HepG2 (cell line): ENCODE measurements around the gene WDR59. TPM values are rescaled to one million over a fixed set of nuclear protein-coding genes. Genes with fewer than 3 reads are reported as not detected.

ENCODE experiments used
- BRCA1 ChIP-seq: sonication (generic); formaldehyde crosslinking; IDR thresholded peaks from 2 replicates; pipeline ENCODE4 v1.4.0; 2020; ENCODE audit warnings: missing genetic modification reagents
- CEBPG ChIP-seq: IDR thresholded peaks from 2 replicates; pipeline ENCODE4 v1.6.1; 2016
- DNMT1 ChIP-seq: sonication (generic); formaldehyde crosslinking; IDR thresholded peaks from 2 replicates; pipeline ENCODE4 v1.5.1; 2020; ENCODE audit warnings: mild to moderate bottlenecking, missing genetic modification reagents
- KAT8 ChIP-seq: IDR thresholded peaks from 2 replicates; pipeline ENCODE4 v1.6.1; 2016; ENCODE audit warnings: missing genetic modification reagents, missing compliant biosample characterization
- MIER2 ChIP-seq: IDR thresholded peaks from 2 replicates; pipeline ENCODE4 v1.6.1; 2016; ENCODE audit warnings: missing biosample characterization, missing genetic modification reagents
- SAFB2 ChIP-seq: sonication (generic); formaldehyde crosslinking; IDR thresholded peaks from 2 replicates; pipeline ENCODE4 v1.5.1; 2020; ENCODE audit warnings: missing genetic modification reagents, low read depth, mild to moderate bottlenecking, borderline replicate concordance
- SIX4 ChIP-seq: sonication (generic); formaldehyde crosslinking; IDR thresholded peaks from 2 replicates; pipeline ENCODE4 v1.4.0; 2020; ENCODE audit warnings: missing genetic modification reagents
- SKI ChIP-seq: fragments of 450-650 bp; IDR thresholded peaks from one replicate; pipeline ENCODE4 v1.6.1; 2018; ENCODE audit warnings: mild to moderate bottlenecking; ENCODE audit not compliant: partially characterized antibody
- SUZ12 ChIP-seq: fragments of 150-350 bp; IDR thresholded peaks from 2 replicates; pipeline ENCODE4 v1.6.1; 2014; ENCODE audit warnings: low read depth, low read length
- TP53 ChIP-seq: sonication (generic); formaldehyde crosslinking; conservative IDR thresholded peaks from 2 replicates; pipeline ENCODE4 v1.4.0; 2020; ENCODE audit warnings: missing genetic modification reagents
- TSC22D2 ChIP-seq: sonication (generic); formaldehyde crosslinking; IDR thresholded peaks from 2 replicates; pipeline ENCODE4 v1.5.1; 2020; ENCODE audit warnings: missing genetic modification reagents, mild to moderate bottlenecking, borderline replicate concordance
- ZKSCAN5 ChIP-seq: sonication (generic); formaldehyde crosslinking; IDR thresholded peaks from 2 replicates; pipeline ENCODE4 v1.5.1; 2020; ENCODE audit warnings: mild to moderate bottlenecking, missing genetic modification reagents
- ZMYM4 ChIP-seq: sonication (generic); formaldehyde crosslinking; IDR thresholded peaks from 2 replicates; pipeline ENCODE4 v1.8.1; 2023; ENCODE audit warnings: mild to moderate bottlenecking, missing genetic modification reagents
- ZNF180 ChIP-seq: sonication (generic); formaldehyde crosslinking; IDR thresholded peaks from 2 replicates; pipeline ENCODE4 v1.4.0; 2020; ENCODE audit warnings: low read depth, missing genetic modification reagents, borderline replicate concordance
- ZNF670 ChIP-seq: sonication (generic); formaldehyde crosslinking; IDR thresholded peaks from 2 replicates; pipeline ENCODE4 v1.8.0; 2022; ENCODE audit warnings: mild to moderate bottlenecking, missing genetic modification reagents, borderline replicate concordance
- ZNF674 ChIP-seq: sonication (generic); formaldehyde crosslinking; IDR thresholded peaks from 2 replicates; pipeline ENCODE4 v1.5.0; 2020; ENCODE audit warnings: low read depth, mild to moderate bottlenecking, missing genetic modification reagents
- ZNF792 ChIP-seq: IDR thresholded peaks from 2 replicates; pipeline ENCODE4 v1.6.1; 2016
- ZNF83 ChIP-seq: sonication (generic); formaldehyde crosslinking; IDR thresholded peaks from 2 replicates; pipeline ENCODE4 v1.4.0; 2020; ENCODE audit warnings: missing genetic modification reagents, mild to moderate bottlenecking, borderline replicate concordance
- polyA plus RNA-seq, 8 experiments: library from polyadenylated mRNA; depleted of rRNA in 3 of 8; stranded (reverse) in 7 of 8; unstranded in 1 of 8; fragments of >200 nt; fragmentation: Illumina TruSeq in 4 of 8; extraction: Trizol in 4 of 8; gene quantifications; 2 replicates each; pipeline versions ENCODE4 v1.2.1 to v1.2.3, GENCODE V29; 2011 to 2016; ENCODE audit warnings: low read depth in 4 of 8, missing spikeins in 1 of 8, mixed read lengths in 1 of 8; ENCODE audit not compliant: insufficient read depth in 1 of 8
- total RNA-seq, 5 experiments: library from RNA; depleted of rRNA; stranded (reverse); fragments of >200 nt; fragmentation: Illumina TruSeq; extraction: Trizol; gene quantifications; 2 replicates each; pipeline ENCODE4 v1.2.3, GENCODE V29; 2016; ENCODE audit warnings: low read depth in 1 of 5
- TF ChIP-seq, protein P1 (sequence below): sonication (generic); formaldehyde crosslinking; IDR thresholded peaks from 2 replicates; pipeline ENCODE4 v1.4.0; 2020; ENCODE audit warnings: mild to moderate bottlenecking, missing genetic modification reagents
- TF ChIP-seq, protein P2 (sequence below): IDR thresholded peaks from 2 replicates; pipeline ENCODE4 v1.6.1; 2018; ENCODE audit warnings: missing genetic modification reagents
- TF ChIP-seq, protein P3 (sequence below): sonication (generic); formaldehyde crosslinking; IDR thresholded peaks from 2 replicates; pipeline ENCODE4 v1.8.0; 2022; ENCODE audit warnings: low read depth, missing genetic modification reagents
- TF ChIP-seq, protein P4 (sequence below), 2 experiments: sonication (generic) in 1 of 2; formaldehyde crosslinking in 1 of 2; IDR thresholded peaks; 2 replicates each; pipeline versions ENCODE4 v1.4.0 to v1.6.1; 2016 to 2020; ENCODE audit warnings: borderline replicate concordance in 1 of 2, low read depth in 1 of 2, mild to moderate bottlenecking in 1 of 2, missing genetic modification reagents in 1 of 2

WDR59 gene
- total and polyA plus RNA-seq, 2 of the 13 experiments (the other 11 are each of a cell fraction or from before 2014, with no cell fraction given) = 65.2 to 306 TPM

DNA sequence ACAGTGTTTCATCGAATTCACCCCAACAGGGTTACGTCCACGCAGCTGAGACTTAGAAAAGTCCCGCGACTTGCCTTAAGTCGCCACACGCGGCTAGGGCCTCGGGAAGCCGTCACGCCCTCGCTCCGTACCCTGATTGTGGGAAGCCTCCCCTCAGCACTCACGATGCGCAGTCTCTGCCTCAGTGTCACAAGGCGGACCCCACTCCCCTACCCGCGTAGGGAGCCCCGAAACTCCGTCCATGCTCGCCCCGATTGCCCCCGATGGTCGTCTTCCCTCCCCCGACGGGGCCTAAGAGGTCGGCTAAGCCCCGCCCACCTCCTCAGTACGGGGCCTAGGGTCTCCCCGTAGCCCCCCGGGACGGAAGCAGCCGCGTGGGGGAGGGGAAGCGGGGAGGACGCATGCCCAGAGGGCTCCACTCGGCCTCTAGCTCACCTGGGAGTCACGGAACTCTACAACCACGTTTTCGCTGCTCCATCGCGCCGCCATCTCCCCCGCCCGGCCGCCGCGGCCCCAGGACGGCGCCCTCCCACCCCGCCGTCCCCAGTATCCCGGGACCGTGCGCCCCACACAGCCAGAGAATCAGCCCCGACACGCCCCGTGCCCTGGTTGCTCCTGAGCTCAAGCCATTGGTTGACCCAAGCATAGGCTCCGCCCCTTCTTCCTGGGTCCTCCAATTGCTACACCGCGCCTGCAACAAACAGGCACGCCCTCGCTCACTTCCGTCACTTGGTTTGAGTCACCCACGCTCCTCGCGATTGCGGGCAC lies at the start of gene WDR59 (continued):
- TF ChIP-seq, protein P1, sequence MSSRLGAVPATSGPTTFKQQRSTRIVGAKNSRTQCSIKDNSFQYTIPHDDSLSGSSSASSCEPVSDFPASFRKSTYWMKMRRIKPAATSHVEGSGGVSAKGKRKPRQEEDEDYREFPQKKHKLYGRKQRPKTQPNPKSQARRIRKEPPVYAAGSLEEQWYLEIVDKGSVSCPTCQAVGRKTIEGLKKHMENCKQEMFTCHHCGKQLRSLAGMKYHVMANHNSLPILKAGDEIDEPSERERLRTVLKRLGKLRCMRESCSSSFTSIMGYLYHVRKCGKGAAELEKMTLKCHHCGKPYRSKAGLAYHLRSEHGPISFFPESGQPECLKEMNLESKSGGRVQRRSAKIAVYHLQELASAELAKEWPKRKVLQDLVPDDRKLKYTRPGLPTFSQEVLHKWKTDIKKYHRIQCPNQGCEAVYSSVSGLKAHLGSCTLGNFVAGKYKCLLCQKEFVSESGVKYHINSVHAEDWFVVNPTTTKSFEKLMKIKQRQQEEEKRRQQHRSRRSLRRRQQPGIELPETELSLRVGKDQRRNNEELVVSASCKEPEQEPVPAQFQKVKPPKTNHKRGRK = no peak
- TF ChIP-seq SKI = no peak
- peak; percentile 84 for TF ChIP-seq CEBPG (CRISPR knock-in tag)
- no peak for TF ChIP-seq SUZ12
- no peak for TF ChIP-seq ZNF674
- TF ChIP-seq ZKSCAN5 = 0 out of 2 replicates have a peak, but pooled peaks have one; percentile 67
- peak; percentile 50; the same call in 1 of the 2 replicates for TF ChIP-seq KAT8 (CRISPR knock-in tag)
- TF ChIP-seq ZNF670 (CRISPR knock-in tag) = no peak
- TF ChIP-seq BRCA1 (CRISPR knock-in tag) = peak; percentile 22; the same call in 1 of the 2 replicates
- TF ChIP-seq SIX4 (CRISPR knock-in tag) = 0 out of 2 replicates have a peak, but pooled peaks have one; percentile 12
- TF ChIP-seq ZNF180 (CRISPR knock-in tag) = no peak; the same call in 1 of the 2 replicates
- TF ChIP-seq TSC22D2 (CRISPR knock-in tag) = no peak
- TF ChIP-seq MIER2 (CRISPR knock-in tag) = 0 out of 2 replicates have a peak, but pooled peaks have one; percentile 24
- TF ChIP-seq DNMT1 = no peak
- TF ChIP-seq, protein P2, sequence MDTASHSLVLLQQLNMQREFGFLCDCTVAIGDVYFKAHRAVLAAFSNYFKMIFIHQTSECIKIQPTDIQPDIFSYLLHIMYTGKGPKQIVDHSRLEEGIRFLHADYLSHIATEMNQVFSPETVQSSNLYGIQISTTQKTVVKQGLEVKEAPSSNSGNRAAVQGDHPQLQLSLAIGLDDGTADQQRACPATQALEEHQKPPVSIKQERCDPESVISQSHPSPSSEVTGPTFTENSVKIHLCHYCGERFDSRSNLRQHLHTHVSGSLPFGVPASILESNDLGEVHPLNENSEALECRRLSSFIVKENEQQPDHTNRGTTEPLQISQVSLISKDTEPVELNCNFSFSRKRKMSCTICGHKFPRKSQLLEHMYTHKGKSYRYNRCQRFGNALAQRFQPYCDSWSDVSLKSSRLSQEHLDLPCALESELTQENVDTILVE (CRISPR knock-in tag) = no peak
- TF ChIP-seq, protein P3, sequence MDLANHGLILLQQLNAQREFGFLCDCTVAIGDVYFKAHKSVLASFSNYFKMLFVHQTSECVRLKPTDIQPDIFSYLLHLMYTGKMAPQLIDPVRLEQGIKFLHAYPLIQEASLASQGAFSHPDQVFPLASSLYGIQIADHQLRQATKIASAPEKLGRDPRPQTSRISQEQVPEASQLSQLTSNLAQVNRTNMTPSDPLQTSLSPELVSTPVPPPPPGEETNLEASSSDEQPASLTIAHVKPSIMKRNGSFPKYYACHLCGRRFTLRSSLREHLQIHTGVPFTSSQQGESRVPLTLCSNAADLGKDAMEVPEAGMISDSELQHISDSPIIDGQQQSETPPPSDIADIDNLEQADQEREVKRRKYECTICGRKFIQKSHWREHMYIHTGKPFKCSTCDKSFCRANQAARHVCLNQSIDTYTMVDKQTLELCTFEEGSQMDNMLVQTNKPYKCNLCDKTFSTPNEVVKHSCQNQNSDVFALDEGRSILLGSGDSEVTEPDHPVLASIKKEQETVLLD (CRISPR knock-in tag) = no peak
- no peak; the same call in none of the 2 replicates for TF ChIP-seq ZNF792 (CRISPR knock-in tag)
- TF ChIP-seq ZNF83 (CRISPR knock-in tag) = no peak
- peak; percentile 60; the same call in 1 of the 2 replicates for TF ChIP-seq ZMYM4 (CRISPR knock-in tag)
- 0 out of 2 replicates have a peak, but pooled peaks have one; percentile 34 for TF ChIP-seq TP53 (CRISPR knock-in tag)
- TF ChIP-seq, protein P4, sequence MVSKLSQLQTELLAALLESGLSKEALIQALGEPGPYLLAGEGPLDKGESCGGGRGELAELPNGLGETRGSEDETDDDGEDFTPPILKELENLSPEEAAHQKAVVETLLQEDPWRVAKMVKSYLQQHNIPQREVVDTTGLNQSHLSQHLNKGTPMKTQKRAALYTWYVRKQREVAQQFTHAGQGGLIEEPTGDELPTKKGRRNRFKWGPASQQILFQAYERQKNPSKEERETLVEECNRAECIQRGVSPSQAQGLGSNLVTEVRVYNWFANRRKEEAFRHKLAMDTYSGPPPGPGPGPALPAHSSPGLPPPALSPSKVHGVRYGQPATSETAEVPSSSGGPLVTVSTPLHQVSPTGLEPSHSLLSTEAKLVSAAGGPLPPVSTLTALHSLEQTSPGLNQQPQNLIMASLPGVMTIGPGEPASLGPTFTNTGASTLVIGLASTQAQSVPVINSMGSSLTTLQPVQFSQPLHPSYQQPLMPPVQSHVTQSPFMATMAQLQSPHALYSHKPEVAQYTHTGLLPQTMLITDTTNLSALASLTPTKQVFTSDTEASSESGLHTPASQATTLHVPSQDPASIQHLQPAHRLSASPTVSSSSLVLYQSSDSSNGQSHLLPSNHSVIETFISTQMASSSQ (IDR thresholded peaks at IDR 0.05; ENCODE audit: low read depth) = no peak; the same call in 1 of the 2 replicates
- TF ChIP-seq, protein P4 (CRISPR knock-in tag; IDR thresholded peaks at IDR 0.05; ENCODE audit: borderline replicate concordance) = peak; percentile 64
- peak; percentile 52 for TF ChIP-seq SAFB2 (CRISPR knock-in tag)
